Effector memory CD8-positive, alpha-beta T cell (primary cell): ENCODE measurements around the gene ANGEL1.

ENCODE experiments used
- ATAC-seq: fragments of 150-1000 bp; cut with Tn5 transposase; replicated peaks from 2 replicates; pipeline ENCODE4 v1.10.0; 2021; ENCODE audit warnings: mild to moderate bottlenecking, moderate library complexity
- DNase-seq, 3 experiments: peaks; one replicate each; pipeline ENCODE4 v3.0.0; 2021
- H3K27ac Mint-ChIP-seq, 2 donors: one replicate each; pipeline ENCODE4 v1.8.0; 2022; ENCODE audit warnings: mild to moderate bottlenecking in 2 of 2, mixed read lengths in 2 of 2, moderate library complexity in 2 of 2
- H3K27me3 Mint-ChIP-seq, 2 donors: one replicate each; pipeline ENCODE4 v1.8.0; 2022; ENCODE audit warnings: mixed read lengths in 2 of 2
- H3K36me3 Mint-ChIP-seq: one replicate; pipeline ENCODE4 v1.8.0; 2022; ENCODE audit warnings: mild to moderate bottlenecking, moderate library complexity, mixed read lengths; ENCODE audit not compliant: insufficient read depth
- H3K4me1 Mint-ChIP-seq, 2 donors: one replicate each; pipeline ENCODE4 v1.8.0; 2022; ENCODE audit warnings: low read depth in 2 of 2, mixed read lengths in 2 of 2
- H3K4me3 Mint-ChIP-seq, 2 donors: one replicate each; pipeline ENCODE4 v1.8.0; 2022; ENCODE audit warnings: mild to moderate bottlenecking in 2 of 2, mixed read lengths in 2 of 2, moderate library complexity in 2 of 2
- H3K9me3 Mint-ChIP-seq, 2 donors: one replicate each; pipeline ENCODE4 v1.8.0; 2022; ENCODE audit warnings: mixed read lengths in 2 of 2

ANGEL1 gene

GRCh38 chr14:76761136-76761959, 51.3 kb downstream of the ANGEL1 start, which contains the start of gene VASH1:
TSS of gene VASH1 (plus strand) at chr14:76761468. CDS start at chr14:76762822, 1,354 bp downstream.
- ATAC-seq = peak; percentile 84
- H3K4me1 Mint-ChIP-seq = peaks cover 0 to 15% of the 10 kb centered on the region in 2 donors
- peak within 1 kb of the TSS; percentile 81 to 86 for H3K4me3 Mint-ChIP-seq
- peaks cover 3% of the 10 kb centered on the region for H3K36me3 Mint-ChIP-seq
- H3K27me3 Mint-ChIP-seq = peaks cover 22 to 38% of the 10 kb centered on the region in 2 donors
- H3K9me3 Mint-ChIP-seq = no peaks in the 10 kb centered on the region
- H3K27ac Mint-ChIP-seq = peak within 1 kb of the TSS; percentile 65 to 87
- DNase-seq = peak; percentile 30 to 53 (median 38)

GRCh38 chr14:76760331-76761135, 52.1 kb downstream of the ANGEL1 start:
- peaks cover 30 to 46% of the 10 kb centered on the region in 2 donors for H3K27me3 Mint-ChIP-seq
- peaks cover 3% of the 10 kb centered on the region for H3K36me3 Mint-ChIP-seq
- no peak for ATAC-seq
- no peaks in the 10 kb centered on the region for H3K9me3 Mint-ChIP-seq
- peak overlapping the region; percentile 81 to 86 for H3K4me3 Mint-ChIP-seq
- H3K4me1 Mint-ChIP-seq = peaks cover 0 to 15% of the 10 kb centered on the region in 2 donors
- peak overlapping the region in 1 of 2 donors; percentile 51 for H3K27ac Mint-ChIP-seq
- no peak for DNase-seq

- Mint-ChIP-seq H3K9me3 (no peaks in the 10 kb centered on the region), H3K4me1 (peaks cover 0 to 12% of the 10 kb centered on the region in 2 donors), H3K4me3 (no peak overlapping the region), H3K27me3 (peaks cover 33 to 41% of the 10 kb centered on the region in 2 donors), H3K27ac (no peak overlapping the region), H3K36me3 (peaks cover 3% of the 10 kb centered on the region)
- no peak for ATAC-seq
- no peak for DNase-seq
Measured at GRCh38 chr14:76759589-76759988, 53.1 kb downstream of the ANGEL1 start.

GRCh38 chr14:76756371-76756750, 56.3 kb downstream of the ANGEL1 start:
- Mint-ChIP-seq H3K4me1 (peaks cover 0 to 5% of the 10 kb centered on the region in 2 donors), H3K4me3 (no peak overlapping the region), H3K36me3 (peaks cover 3% of the 10 kb centered on the region), H3K27me3 (peaks cover 32 to 41% of the 10 kb centered on the region in 2 donors), H3K27ac (no peak overlapping the region), H3K9me3 (no peaks in the 10 kb centered on the region)
- ATAC-seq = no peak
- DNase-seq = no peak

GRCh38 chr14:76755610-76756370, 56.9 kb downstream of the ANGEL1 start:
- Mint-ChIP-seq H3K4me3 (no peak overlapping the region), H3K36me3 (peaks cover 3% of the 10 kb centered on the region), H3K4me1 (peaks cover 0 to 3% of the 10 kb centered on the region in 2 donors), H3K9me3 (no peaks in the 10 kb centered on the region), H3K27me3 (peaks cover 30 to 41% of the 10 kb centered on the region in 2 donors), H3K27ac (no peak overlapping the region)
- ATAC-seq (no peak), DNase-seq (no peak)

- H3K27ac Mint-ChIP-seq = no peak overlapping the region
- H3K9me3 Mint-ChIP-seq = no peaks in the 10 kb centered on the region
- H3K4me1 Mint-ChIP-seq = no peaks in the 10 kb centered on the region
- no peak for DNase-seq
- H3K27me3 Mint-ChIP-seq = peaks cover 26 to 39% of the 10 kb centered on the region in 2 donors
- no peak for ATAC-seq
- no peak overlapping the region for H3K4me3 Mint-ChIP-seq
- no peaks in the 10 kb centered on the region for H3K36me3 Mint-ChIP-seq
Measured at GRCh38 chr14:76754586-76754985, 58.1 kb downstream of the ANGEL1 start.

- Mint-ChIP-seq H3K27me3 (peaks cover 26 to 31% of the 10 kb centered on the region in 2 donors), H3K36me3 (no peaks in the 10 kb centered on the region), H3K4me1 (no peaks in the 10 kb centered on the region), H3K9me3 (no peaks in the 10 kb centered on the region), H3K4me3 (no peak overlapping the region), H3K27ac (no peak overlapping the region)
- ATAC-seq = no peak
- no peak for DNase-seq
Measured at GRCh38 chr14:76753541-76754198, 59.0 kb downstream of the ANGEL1 start.

- peaks cover 19 to 23% of the 10 kb centered on the region in 2 donors for H3K27me3 Mint-ChIP-seq
- no peaks in the 10 kb centered on the region for H3K9me3 Mint-ChIP-seq
- DNase-seq (no peak), ATAC-seq (no peak)
- H3K27ac Mint-ChIP-seq = no peak overlapping the region
- H3K36me3 Mint-ChIP-seq = no peaks in the 10 kb centered on the region
- no peak overlapping the region for H3K4me3 Mint-ChIP-seq
- H3K4me1 Mint-ChIP-seq = no peaks in the 10 kb centered on the region
Measured at GRCh38 chr14:76752744-76753143, 59.9 kb downstream of the ANGEL1 start.

- ATAC-seq (no peak), DNase-seq (no peak)
- Mint-ChIP-seq H3K27me3 (peaks cover 54 to 62% of the 10 kb centered on the region in 2 donors), H3K4me1 (peaks cover 0 to 1% of the 10 kb centered on the region in 2 donors), H3K36me3 (no peaks in the 10 kb centered on the region), H3K9me3 (peaks cover 2 to 13% of the 10 kb centered on the region in 2 donors), H3K27ac (no peak overlapping the region), H3K4me3 (no peak overlapping the region)
Measured at GRCh38 chr14:76742966-76743365, 69.7 kb downstream of the ANGEL1 start.

GRCh38 chr14:76742185-76742584, 70.5 kb downstream of the ANGEL1 start:
- H3K27me3 Mint-ChIP-seq = peaks cover 56 to 64% of the 10 kb centered on the region in 2 donors
- ATAC-seq (no peak), DNase-seq (no peak)
- no peaks in the 10 kb centered on the region for H3K36me3 Mint-ChIP-seq
- H3K27ac Mint-ChIP-seq = no peak overlapping the region
- H3K4me1 Mint-ChIP-seq = peaks cover 0 to 1% of the 10 kb centered on the region in 2 donors
- no peak overlapping the region for H3K4me3 Mint-ChIP-seq
- H3K9me3 Mint-ChIP-seq = peaks cover 2 to 13% of the 10 kb centered on the region in 2 donors

GRCh38 chr14:76741074-76741473, 71.6 kb downstream of the ANGEL1 start:
- peaks cover 2 to 13% of the 10 kb centered on the region in 2 donors for H3K9me3 Mint-ChIP-seq
- peaks cover 0 to 1% of the 10 kb centered on the region in 2 donors for H3K4me1 Mint-ChIP-seq
- no peak for ATAC-seq
- no peaks in the 10 kb centered on the region for H3K36me3 Mint-ChIP-seq
- no peak overlapping the region for H3K27ac Mint-ChIP-seq
- no peak for DNase-seq
- no peak overlapping the region for H3K4me3 Mint-ChIP-seq
- H3K27me3 Mint-ChIP-seq = peaks cover 50 to 71% of the 10 kb centered on the region in 2 donors
